SK-N-SH treated with all-trans-retinoic acid at 6 μM for 48 hours (cell line): ENCODE results near the gene SUMF2.
"Not testable (repeated sequence)": the region's sequence is repeated elsewhere in the genome, so short reads cannot be mapped to it uniquely, and the experiment has no call there.

Experiments used
- ARNTL ChIP-seq: fragments of 450-650 bp; formaldehyde crosslinking; IDR thresholded peaks from 2 replicates; pipeline ENCODE4 v1.5.0; 2020; ENCODE audit warnings: low read depth, mild to moderate bottlenecking, moderate library complexity, borderline replicate concordance
- ESRRG ChIP-seq: fragments of 250-450 bp; sonication (Bioruptor Pico); IDR thresholded peaks from 2 replicates; pipeline ENCODE4 v1.6.1; 2021; ENCODE audit warnings: mild to moderate bottlenecking
- GLIS3 ChIP-seq: fragments of 250-450 bp; sonication (Bioruptor Pico); IDR thresholded peaks from 2 replicates; pipeline ENCODE4 v1.5.0; 2020; ENCODE audit warnings: mild to moderate bottlenecking, moderate library complexity
- ISL1 ChIP-seq: fragments of 250-450 bp; sonication (Bioruptor Pico); IDR thresholded peaks from 2 replicates; pipeline ENCODE4 v2.1.2; 2022; ENCODE audit warnings: mild to moderate bottlenecking, moderate library complexity
- OSR1 ChIP-seq: fragments of 250-450 bp; sonication (Bioruptor Pico); IDR thresholded peaks from 2 replicates; pipeline ENCODE4 v1.8.0; 2022; ENCODE audit warnings: moderate library complexity, mild to moderate bottlenecking, inconsistent platforms
- PATZ1 ChIP-seq: fragments of 250-450 bp; sonication (Bioruptor Pico); IDR thresholded peaks from 2 replicates; pipeline ENCODE4 v1.8.0; 2020; ENCODE audit warnings: mild to moderate bottlenecking, moderate library complexity, borderline replicate concordance
- RARB ChIP-seq: fragments of 250-450 bp; sonication (Bioruptor Pico); IDR thresholded peaks from 2 replicates; pipeline ENCODE4 v1.8.0; 2021; ENCODE audit warnings: mild to moderate bottlenecking, moderate library complexity
- SNAI2 ChIP-seq: fragments of 250-450 bp; sonication (Bioruptor Pico); IDR thresholded peaks from 2 replicates; pipeline ENCODE4 v1.5.0; 2020; ENCODE audit warnings: mild to moderate bottlenecking, moderate library complexity
- TCF4 ChIP-seq: fragments of 250-450 bp; sonication (Bioruptor Pico); IDR thresholded peaks from 2 replicates; pipeline ENCODE4 v1.8.0; 2021; ENCODE audit warnings: mild to moderate bottlenecking, moderate library complexity, borderline replicate concordance
- TOX ChIP-seq: fragments of 250-450 bp; sonication (Bioruptor Pico); IDR thresholded peaks from 2 replicates; pipeline ENCODE4 v1.8.0; 2021; ENCODE audit warnings: mild to moderate bottlenecking, moderate library complexity, borderline replicate concordance
- TSHZ2 ChIP-seq: fragments of 250-450 bp; sonication (Bioruptor Pico); IDR thresholded peaks from 2 replicates; pipeline ENCODE4 v1.5.0; 2020; ENCODE audit warnings: mild to moderate bottlenecking, moderate library complexity
- ZC3H10 ChIP-seq: fragments of 250-450 bp; sonication (Bioruptor Pico); IDR thresholded peaks from 2 replicates; pipeline ENCODE4 v1.5.1; 2021; ENCODE audit warnings: mild to moderate bottlenecking, moderate library complexity
- ZFP3 ChIP-seq: fragments of 250-450 bp; sonication (Bioruptor Pico); IDR thresholded peaks from 2 replicates; pipeline ENCODE4 v1.5.0; 2020; ENCODE audit warnings: mild to moderate bottlenecking, moderate library complexity
- ZFP30 ChIP-seq: fragments of 450-650 bp; formaldehyde crosslinking; IDR thresholded peaks from 2 replicates; pipeline ENCODE4 v1.5.0; 2022; ENCODE audit warnings: mild to moderate bottlenecking, moderate library complexity

GRCh38 chr7:56032578-56032977 lies 31.5 kb upstream of the SUMF2 start:
- not testable (repeated sequence) for TF ChIP-seq ZFP30 (CRISPR knock-in tag); ZFP3 (CRISPR knock-in tag); ESRRG; ARNTL (CRISPR knock-in tag); GLIS3 (CRISPR knock-in tag); TOX; RARB (CRISPR knock-in tag); ZC3H10 (CRISPR knock-in tag); SNAI2 (CRISPR knock-in tag); PATZ1 (CRISPR knock-in tag); ISL1 (CRISPR knock-in tag); TSHZ2 (CRISPR knock-in tag); TCF4; OSR1 (CRISPR knock-in tag)
